ENCODE results near the gene STON2. TPM values are rescaled to one million over a fixed set of nuclear protein-coding genes. Genes with fewer than 3 reads are reported as not detected.

The STON2 gene
- total and polyA plus RNA-seq, 2 of the 13 experiments (the other 11 are each of a cell fraction or from before 2014, with no cell fraction given): 2.1 to 11.0 TPM

GRCh38 chr14:81303258-81303935, 96.7 kb downstream of the STON2 start (continued):
- TF ChIP-seq, protein P1, sequence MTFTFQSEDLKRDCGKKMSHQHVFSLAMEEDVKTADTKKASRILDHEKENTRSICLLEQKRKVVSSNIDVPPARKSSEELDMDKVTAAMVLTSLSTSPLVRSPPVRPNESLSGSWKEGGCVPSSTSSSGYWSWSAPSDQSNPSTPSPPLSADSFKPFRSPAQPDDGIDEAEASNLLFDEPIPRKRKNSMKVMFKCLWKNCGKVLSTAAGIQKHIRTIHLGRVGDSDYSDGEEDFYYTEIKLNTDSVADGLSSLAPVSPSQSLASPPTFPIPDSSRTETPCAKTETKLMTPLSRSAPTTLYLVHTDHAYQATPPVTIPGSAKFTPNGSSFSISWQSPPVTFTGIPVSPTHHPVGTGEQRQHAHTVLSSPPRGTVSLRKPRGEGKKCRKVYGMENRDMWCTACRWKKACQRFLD (CRISPR knock-in tag; IDR thresholded peaks at IDR 0.05; ENCODE audit: borderline replicate concordance): no peak
- TF ChIP-seq ZNF253 (CRISPR knock-in tag; IDR thresholded peaks at IDR 0.05; ENCODE audit: borderline replicate concordance) (no peak), RFX3 (CRISPR knock-in tag; IDR thresholded peaks at IDR 0.05) (peak; percentile 30), ZSCAN30 (CRISPR knock-in tag; IDR thresholded peaks at IDR 0.05) (no peak), MAF1 (CRISPR knock-in tag; IDR thresholded peaks at IDR 0.05; ENCODE audit: borderline replicate concordance) (0 out of 2 replicates have a peak, but pooled peaks have one; percentile 44), ZSCAN31 (CRISPR knock-in tag; IDR thresholded peaks at IDR 0.05; ENCODE audit: low read depth) (peak; percentile 85), ZNF83 (CRISPR knock-in tag; IDR thresholded peaks at IDR 0.05; ENCODE audit: borderline replicate concordance) (no peak), JUND (CRISPR knock-in tag; IDR thresholded peaks at IDR 0.05) (peak; percentile 98), ZNF343 (CRISPR knock-in tag; IDR thresholded peaks at IDR 0.05) (no peak), LBX2 (CRISPR knock-in tag; IDR thresholded peaks at IDR 0.05; ENCODE audit: borderline replicate concordance) (no peak), ATRX (CRISPR knock-in tag; IDR thresholded peaks at IDR 0.05; ENCODE audit: borderline replicate concordance) (no peak), ZMAT3 (CRISPR knock-in tag; conservative IDR thresholded peaks at IDR 0.05) (no peak; the same call in 1 of the 2 replicates), HOXA7 (CRISPR knock-in tag; IDR thresholded peaks at IDR 0.05) (no peak), ZNF24 (IDR thresholded peaks at IDR 0.05) (no peak), SIN3B (IDR thresholded peaks at IDR 0.05; ENCODE audit: low read length) (no peak), SYNCRIP (IDR thresholded peaks at IDR 0.05; ENCODE audit: insufficient read depth, low read depth, low read length) (no peak), ZNF251 (CRISPR knock-in tag; IDR thresholded peaks at IDR 0.05) (no peak), ZNF33A (CRISPR knock-in tag; IDR thresholded peaks at IDR 0.05; ENCODE audit: borderline replicate concordance) (peak; percentile 95; the same call in 1 of the 2 replicates), ZNF414 (CRISPR knock-in tag; IDR thresholded peaks at IDR 0.05) (peak; percentile 90; the same call in 1 of the 2 replicates), CCAR2 (optimal IDR thresholded peaks at IDR 0.05; ENCODE audit: low read depth, low read length) (no peak), TEAD3 (CRISPR knock-in tag; optimal IDR thresholded peaks at IDR 0.05; ENCODE audit: borderline replicate concordance) (peak; percentile 90), ZNF878 (CRISPR knock-in tag; IDR thresholded peaks at IDR 0.05) (peak; percentile 55; the same call in 1 of the 2 replicates), ZNF7 (CRISPR knock-in tag; IDR thresholded peaks at IDR 0.05) (peak; percentile 78; the same call in 1 of the 2 replicates)
- TF ChIP-seq, protein P2, sequence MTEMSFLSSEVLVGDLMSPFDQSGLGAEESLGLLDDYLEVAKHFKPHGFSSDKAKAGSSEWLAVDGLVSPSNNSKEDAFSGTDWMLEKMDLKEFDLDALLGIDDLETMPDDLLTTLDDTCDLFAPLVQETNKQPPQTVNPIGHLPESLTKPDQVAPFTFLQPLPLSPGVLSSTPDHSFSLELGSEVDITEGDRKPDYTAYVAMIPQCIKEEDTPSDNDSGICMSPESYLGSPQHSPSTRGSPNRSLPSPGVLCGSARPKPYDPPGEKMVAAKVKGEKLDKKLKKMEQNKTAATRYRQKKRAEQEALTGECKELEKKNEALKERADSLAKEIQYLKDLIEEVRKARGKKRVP (CRISPR knock-in tag; IDR thresholded peaks at IDR 0.05): peak in 1 of 2 experiments; percentile 72; a peak in 2 of 4 replicates
- TF ChIP-seq, protein P3, sequence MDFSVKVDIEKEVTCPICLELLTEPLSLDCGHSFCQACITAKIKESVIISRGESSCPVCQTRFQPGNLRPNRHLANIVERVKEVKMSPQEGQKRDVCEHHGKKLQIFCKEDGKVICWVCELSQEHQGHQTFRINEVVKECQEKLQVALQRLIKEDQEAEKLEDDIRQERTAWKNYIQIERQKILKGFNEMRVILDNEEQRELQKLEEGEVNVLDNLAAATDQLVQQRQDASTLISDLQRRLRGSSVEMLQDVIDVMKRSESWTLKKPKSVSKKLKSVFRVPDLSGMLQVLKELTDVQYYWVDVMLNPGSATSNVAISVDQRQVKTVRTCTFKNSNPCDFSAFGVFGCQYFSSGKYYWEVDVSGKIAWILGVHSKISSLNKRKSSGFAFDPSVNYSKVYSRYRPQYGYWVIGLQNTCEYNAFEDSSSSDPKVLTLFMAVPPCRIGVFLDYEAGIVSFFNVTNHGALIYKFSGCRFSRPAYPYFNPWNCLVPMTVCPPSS (IDR thresholded peaks at IDR 0.05): no peak
- TF ChIP-seq, protein P4, sequence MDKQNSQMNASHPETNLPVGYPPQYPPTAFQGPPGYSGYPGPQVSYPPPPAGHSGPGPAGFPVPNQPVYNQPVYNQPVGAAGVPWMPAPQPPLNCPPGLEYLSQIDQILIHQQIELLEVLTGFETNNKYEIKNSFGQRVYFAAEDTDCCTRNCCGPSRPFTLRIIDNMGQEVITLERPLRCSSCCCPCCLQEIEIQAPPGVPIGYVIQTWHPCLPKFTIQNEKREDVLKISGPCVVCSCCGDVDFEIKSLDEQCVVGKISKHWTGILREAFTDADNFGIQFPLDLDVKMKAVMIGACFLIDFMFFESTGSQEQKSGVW (CRISPR knock-in tag; IDR thresholded peaks at IDR 0.05; ENCODE audit: borderline replicate concordance): no peak
